Retinal pigment epithelial cell (primary cell): Measurements from ENCODE around the gene CEBPE.

Source experiments
- DNase-seq: peaks from one replicate; pipeline ENCODE4 v3.0.0-alpha.2; 2010; ENCODE audit warnings: low read depth
- H3K4me3 ChIP-seq: 2 replicates; pipeline ENCODE4 v1.5.1; 2011; ENCODE audit warnings: mild to moderate bottlenecking, low read length, control low read depth, moderate library complexity
- TF ChIP-seq, protein P1 (sequence below): conservative IDR thresholded peaks from 2 replicates; pipeline ENCODE4 v1.5.1; 2011; ENCODE audit warnings: low read depth, low read length, control low read depth, inconsistent platforms

The CEBPE gene

DNA sequence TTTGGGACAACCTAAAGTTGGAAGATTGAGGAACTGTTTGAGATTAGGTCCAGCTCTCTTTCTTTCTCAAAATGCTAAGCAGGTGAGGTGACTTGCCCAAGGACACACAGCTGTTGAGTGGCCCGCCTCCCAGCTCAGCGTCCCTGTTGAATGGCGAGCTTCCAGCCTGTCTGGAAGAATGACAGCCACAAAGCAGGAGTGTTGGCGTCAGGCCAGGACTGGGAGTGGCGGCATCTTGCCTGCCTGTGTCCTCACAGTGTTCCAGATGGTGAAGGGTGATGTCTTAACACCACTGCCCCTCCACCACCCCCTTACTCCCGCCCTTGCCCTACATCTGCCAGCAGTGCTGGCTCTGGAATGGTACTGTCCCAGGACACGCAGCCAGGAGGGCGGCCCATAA is 4.4 kb upstream of the CEBPE start:
- TF ChIP-seq, protein P1, sequence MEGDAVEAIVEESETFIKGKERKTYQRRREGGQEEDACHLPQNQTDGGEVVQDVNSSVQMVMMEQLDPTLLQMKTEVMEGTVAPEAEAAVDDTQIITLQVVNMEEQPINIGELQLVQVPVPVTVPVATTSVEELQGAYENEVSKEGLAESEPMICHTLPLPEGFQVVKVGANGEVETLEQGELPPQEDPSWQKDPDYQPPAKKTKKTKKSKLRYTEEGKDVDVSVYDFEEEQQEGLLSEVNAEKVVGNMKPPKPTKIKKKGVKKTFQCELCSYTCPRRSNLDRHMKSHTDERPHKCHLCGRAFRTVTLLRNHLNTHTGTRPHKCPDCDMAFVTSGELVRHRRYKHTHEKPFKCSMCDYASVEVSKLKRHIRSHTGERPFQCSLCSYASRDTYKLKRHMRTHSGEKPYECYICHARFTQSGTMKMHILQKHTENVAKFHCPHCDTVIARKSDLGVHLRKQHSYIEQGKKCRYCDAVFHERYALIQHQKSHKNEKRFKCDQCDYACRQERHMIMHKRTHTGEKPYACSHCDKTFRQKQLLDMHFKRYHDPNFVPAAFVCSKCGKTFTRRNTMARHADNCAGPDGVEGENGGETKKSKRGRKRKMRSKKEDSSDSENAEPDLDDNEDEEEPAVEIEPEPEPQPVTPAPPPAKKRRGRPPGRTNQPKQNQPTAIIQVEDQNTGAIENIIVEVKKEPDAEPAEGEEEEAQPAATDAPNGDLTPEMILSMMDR = no peak

DNA sequence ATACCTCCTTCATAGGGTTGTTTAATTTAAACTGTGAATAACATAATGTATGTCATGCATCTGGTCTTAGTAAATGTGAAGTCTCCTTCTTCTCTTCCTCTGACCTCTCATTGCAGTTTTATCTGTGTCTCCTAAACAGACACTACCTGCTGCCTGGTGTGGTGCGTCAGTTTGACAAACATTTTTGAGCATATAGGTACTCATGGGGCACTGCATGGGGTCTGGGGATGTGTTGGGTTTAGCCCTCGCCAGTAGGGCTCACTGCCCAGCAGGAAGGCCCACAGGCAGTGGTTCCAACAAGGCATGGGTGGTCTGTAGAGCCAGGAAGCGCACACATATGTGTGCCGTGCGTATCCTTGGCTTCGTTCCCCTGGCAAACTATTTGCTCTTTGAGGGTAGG is 3.0 kb upstream of the CEBPE start:
- no peak overlapping the region for H3K4me3 ChIP-seq
- no peak for DNase-seq
- TF ChIP-seq, protein P1 = no peak

More for the DNA sequence above, 4.4 kb upstream of the CEBPE start:
- no peak for DNase-seq
- H3K4me3 ChIP-seq = no peak overlapping the region

DNA sequence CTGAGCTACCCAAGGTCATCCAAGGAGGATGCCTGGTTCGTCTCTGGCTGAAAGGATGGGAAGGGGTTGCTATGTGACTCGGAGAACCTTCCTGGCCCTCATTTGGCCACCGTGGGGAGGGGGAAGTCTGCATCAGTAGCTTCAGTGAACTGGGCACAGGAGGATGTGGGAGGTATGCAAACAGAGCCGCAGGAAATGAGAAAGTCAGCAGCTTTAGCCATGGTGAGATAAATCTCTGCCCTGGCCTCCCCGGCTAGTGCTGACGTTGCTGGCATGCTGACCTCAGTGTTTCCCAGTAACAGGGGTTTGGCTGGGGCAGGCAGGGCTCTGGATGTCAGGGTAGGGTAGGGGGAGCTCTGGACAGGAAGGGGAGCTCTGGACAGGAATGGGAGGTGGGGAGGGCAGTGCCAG is 2.3 kb upstream of the CEBPE start:
- peak; percentile 95 for DNase-seq

DNA sequence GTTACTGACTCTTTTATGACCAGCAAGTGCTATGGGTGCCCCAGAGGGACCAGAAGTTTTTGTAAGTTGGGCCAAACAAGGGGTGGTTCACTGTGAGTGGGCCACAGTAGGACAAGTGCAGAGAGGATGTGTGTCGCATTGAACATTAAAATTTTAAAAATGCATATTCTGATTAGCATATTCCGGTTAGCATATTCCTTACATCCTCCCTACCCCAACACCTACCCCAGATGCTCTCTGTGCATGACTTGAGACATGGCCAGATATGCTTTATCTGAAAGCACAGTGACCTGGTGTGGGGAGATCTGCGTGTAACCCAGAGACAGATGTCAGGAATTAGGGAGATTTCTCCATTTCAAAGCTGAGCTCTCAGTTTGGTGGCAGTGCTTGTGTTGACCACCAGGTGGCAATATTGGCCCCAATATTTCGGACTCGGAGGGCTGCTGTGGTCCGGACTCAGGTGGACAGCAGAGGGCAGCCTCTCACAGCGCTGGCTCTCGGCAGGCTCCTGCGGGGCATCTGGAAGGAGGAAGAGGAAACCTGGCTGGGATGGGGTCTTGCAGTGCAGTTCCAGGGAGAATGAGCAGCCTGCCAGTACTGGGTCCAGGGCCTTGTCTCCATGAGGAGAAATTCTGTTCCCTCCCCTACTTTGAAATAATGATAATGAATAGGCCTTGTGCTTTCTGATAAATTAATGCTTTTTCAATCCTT is 1.6 kb upstream of the CEBPE start:
- H3K4me3 ChIP-seq = no peak overlapping the region
- peak; percentile 65 for DNase-seq
- TF ChIP-seq, protein P1 = peak; percentile 100

More for the DNA sequence above, 2.3 kb upstream of the CEBPE start:
- no peak overlapping the region for H3K4me3 ChIP-seq
- TF ChIP-seq, protein P1 = peak; percentile 9

DNA sequence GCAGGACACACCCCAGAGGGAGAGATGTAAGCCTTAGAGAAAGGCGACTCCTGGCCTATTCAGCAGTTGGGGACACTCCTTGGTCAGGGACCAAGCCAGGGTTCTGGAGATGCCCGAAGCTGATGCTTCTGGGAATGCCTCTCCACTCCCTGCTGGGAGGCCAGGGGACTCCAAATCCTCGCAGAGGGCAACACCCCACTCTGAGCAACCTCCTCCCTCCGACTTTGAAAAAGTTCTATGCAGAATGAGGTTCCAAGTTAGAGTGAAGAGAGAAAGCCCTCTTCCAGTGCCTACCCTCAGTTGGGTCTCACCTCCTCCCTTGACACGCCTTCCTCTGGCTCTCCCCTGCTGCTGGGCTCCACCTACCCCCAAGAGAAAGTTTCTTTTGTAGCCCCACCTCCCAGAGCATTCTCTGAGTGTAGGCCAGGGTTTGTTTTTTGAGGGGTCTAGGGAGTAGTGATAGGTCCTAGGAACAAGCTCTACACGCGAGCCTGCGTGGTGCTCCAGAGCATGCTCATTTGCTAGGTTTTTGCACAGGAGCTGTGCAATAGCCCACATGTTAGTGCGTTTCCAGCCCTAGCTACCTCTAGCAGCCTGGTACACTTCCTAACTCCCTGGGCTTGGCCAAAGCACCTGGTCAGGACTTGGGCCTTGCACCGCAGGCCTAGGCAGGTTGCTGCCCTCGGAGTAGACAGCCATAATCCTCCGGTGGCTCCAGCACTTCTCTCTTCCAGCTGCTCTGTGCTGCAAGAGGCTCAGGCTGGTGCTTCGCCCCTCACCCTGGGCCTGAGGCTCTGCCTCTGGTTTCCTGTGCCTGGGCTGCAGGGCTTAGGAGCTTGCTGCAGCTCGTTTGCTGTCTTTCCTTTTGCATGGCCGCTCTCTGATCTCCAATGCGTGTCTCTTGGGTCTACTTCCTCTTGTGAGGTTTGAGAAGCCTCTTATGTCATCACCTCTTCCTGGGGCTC is 590 bp upstream of the CEBPE start:
- no peak for DNase-seq
- TF ChIP-seq, protein P1 = no peak
- H3K4me3 ChIP-seq = no peak overlapping the region

DNA sequence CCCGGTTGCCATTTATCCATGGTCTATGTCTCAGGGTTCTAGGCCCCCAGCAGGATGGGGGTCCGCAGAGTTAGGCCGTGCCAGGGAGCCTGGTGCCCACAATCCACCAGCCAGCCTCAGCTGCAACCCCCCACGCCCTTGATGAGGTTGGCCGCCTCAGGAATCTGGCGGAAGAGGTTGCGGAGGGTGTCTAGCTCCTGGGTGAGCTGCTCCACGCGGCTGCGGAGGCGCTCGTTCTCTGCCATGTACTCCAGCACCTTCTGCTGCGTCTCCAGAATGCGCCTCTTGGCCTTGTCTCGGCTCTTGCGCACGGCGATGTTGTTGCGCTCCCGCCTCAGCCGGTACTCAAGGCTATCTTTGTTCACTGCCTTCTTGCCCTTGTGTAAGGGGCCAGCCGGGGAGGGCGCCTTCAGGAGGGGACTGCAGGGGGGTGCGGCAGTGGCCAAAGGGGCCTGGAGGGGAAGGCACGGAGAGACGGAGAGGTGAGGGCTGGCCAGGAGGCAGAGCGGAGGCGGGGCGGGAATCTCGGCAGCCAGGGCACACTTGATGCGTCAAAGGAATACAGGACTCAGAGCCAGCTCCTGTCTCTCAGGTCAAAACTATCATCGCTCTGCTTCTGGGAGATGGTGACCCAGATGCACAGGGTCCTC is 1.6 kb downstream of the CEBPE start:
- DNase-seq = no peak
- TF ChIP-seq, protein P1 = no peak
- H3K4me3 ChIP-seq = no peak overlapping the region
